ENCODE results near the gene RBMS2. TPM values are rescaled to one million over a fixed set of nuclear protein-coding genes. Genes with fewer than 3 reads are reported as not detected.
A peak's percentile ranks its signal among the peaks of the same experiment; 100 is the strongest.

Gene RBMS2
- total RNA-seq, 1 donor from 2014 or later = 129 TPM

DNA sequence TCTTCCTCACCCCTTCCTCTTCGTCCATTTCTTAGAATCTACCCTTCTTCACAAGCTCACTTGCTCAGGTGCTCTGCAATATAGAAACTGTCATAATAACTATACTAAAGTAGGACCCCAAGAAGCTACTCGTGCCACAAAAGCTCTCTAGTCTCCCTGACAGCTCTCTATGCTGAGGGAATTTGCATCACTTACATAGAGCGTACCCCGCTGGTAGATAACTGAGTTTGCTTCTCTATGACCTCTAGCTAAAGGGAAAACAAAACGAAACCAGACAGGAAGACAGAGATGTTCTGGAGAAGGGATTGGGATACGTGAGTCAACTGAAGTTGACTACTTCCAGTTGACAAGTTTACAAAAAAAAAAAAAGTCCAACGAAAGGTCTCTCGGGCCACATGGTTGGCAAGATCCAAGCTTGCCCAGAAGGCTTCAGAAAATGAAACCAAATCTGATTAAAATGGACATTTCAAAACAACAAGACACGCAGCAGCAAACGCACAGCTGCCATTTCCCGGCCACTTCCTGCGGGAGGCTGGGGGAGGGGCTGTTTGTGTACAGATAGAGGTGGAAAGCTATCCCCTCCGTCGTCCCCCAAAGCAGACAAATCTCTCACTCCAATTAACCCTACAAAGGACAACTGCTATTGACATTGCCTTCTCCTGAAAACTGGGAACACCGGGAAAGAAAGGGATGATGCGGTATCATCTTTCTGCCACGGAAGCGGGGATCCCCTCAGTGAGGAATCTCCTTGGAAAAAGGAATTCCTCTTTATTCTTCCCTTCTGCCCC, 107.2 kb downstream of the RBMS2 start:
- Histone ChIP-seq H3K4me1 (peaks cover 68% of the 10 kb centered on the region), H3K27me3 (ENCODE audit: low read depth) (no peaks in the 10 kb centered on the region), H3K4me3 (peak overlapping the region; percentile 94), H3K9me3 (no peaks in the 10 kb centered on the region), H3K36me3 (peaks cover 20% of the 10 kb centered on the region), H3K27ac (peak overlapping the region; percentile 91)
- DNase-seq = peak; percentile 76
- intact Hi-C loops (cut with DNase I) = no loop called here
- ATAC-seq = peak; percentile 38 to 47
- no peak for TF ChIP-seq CTCF (IDR thresholded peaks at IDR 0.05)

DNA sequence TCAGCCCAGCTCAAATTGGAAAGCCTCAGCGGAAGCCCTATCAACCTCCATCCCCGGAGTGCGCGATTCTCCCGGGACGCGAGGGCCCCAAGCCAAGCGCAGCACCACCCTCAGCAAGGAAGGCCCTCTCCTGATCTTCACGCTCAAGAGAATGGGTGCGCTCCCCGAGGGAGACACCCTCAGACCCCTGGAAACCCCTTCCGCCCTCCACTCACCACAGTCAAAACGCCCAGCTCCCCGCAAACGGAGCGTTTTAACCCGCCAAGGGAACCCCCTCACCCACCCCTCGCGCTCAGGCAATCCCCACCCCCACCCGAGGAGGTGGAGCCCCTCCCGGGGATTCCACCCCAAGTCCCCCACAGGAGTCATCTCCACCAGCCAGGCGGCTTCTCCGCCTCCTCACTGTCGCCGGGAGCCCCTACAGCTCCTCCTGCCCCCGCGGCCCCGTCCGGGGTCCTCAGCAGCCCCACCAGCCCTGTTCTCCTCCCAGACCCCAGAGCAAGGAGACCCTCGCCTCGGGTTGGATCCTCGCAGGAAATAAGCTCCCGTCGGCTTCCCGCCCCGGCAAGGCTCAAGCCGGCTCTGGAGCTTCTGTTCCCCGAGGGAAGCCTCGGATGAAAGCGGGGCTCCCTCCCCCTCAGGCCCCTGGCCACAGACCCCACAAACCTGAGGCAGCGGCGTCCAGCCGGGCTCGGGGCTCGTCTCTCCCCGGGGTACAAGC, 108.0 kb downstream of the RBMS2 start:
- Histone ChIP-seq H3K27me3 (ENCODE audit: low read depth) (no peaks in the 10 kb centered on the region), H3K9me3 (no peaks in the 10 kb centered on the region), H3K4me3 (peak overlapping the region; percentile 94), H3K36me3 (peaks cover 13% of the 10 kb centered on the region), H3K4me1 (peaks cover 65% of the 10 kb centered on the region), H3K27ac (peak overlapping the region; percentile 91)
- intact Hi-C loops (cut with DNase I) = no loop called here
- DNase-seq (peak; percentile 51), ATAC-seq (peak; percentile 58 to 61)
- TF ChIP-seq CTCF (IDR thresholded peaks at IDR 0.05) = no peak

DNA sequence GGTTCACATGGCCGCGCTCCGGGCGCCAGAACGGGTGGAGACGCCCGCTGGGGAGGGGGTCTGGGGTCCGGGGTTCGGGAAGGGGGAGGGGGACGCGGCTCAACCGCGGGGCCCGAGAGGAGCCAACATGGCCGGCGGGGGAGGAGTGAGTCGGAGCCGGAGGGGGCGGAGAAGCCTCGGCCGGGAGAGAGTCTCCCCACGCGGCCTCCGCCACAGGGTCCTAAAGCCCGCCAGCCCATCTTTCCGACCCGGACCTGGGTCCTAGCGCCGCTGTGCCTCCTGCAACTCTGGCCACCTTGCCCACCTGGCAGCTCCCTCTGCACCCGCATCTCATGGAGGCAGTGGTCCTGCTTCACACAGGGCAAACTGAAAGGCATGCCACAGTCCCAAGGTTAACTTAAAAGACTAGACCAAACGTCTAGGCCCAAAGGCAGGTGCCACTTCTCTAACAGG, 108.6 kb downstream of the RBMS2 start, which contains the start of gene BAZ2A:
Gene BAZ2A, minus strand, starts transcription at position 147 of the 453 bp plus-strand sequence. CDS start 12,796 bp downstream, outside the sequence.
- Histone ChIP-seq H3K36me3 (peaks cover 12% of the 10 kb centered on the region), H3K9me3 (no peaks in the 10 kb centered on the region), H3K27me3 (ENCODE audit: low read depth) (no peaks in the 10 kb centered on the region), H3K27ac (peak within 1 kb of the TSS; percentile 91), H3K4me3 (peak within 1 kb of the TSS; percentile 94), H3K4me1 (peaks cover 65% of the 10 kb centered on the region)
- DNase-seq (peak; percentile 93), ATAC-seq (peak; percentile 90 to 92)
- no peak for TF ChIP-seq CTCF (IDR thresholded peaks at IDR 0.05)
- intact Hi-C loops (cut with DNase I) = no loop called here

DNA sequence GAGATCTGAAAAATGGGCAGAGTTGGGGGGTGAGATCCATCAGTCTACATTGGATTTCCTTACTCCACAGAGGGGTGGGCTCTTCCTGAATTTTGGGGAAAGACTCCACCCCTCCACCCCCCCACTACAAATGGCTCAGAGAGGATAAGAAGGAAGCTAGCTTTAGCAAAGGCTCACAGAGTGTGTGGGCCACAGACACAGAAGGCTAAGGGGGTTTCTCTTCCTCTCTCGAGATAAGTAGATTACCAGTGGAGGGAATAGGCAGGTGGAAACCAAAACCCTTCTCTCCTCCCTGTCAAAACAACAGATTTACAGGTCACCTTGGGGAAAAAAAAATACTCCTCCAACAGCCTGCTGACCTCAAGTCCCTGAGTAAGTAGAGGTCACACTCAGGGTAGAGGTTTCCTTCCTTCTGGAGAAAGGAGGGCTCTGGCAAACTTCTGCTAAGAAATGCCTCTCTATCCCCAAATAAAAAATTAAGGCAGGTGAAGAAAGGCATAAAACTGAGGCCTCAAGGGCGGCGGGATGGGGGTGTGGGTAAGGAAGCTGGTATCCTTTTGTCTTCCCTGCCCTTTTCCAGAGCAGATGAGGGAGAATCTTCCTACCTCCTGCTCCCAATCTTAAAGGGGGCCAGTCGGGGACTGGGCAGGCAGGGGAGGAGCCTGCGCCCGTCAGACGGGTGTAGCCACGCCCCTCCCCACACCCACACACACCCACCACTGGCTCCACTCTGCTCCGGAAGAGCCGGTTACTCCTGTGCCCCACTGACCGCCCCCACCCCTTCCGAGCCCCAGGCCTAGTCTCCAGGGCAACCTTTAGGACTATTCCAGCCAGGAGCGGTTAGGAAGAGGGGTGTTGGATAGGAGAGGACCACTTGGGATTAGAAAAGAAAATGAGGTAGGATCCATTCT, 110.4 kb downstream of the RBMS2 start:
- TF ChIP-seq CTCF (IDR thresholded peaks at IDR 0.05) = no peak
- DNase-seq = peak; percentile 88
- Histone ChIP-seq H3K9me3 (no peaks in the 10 kb centered on the region), H3K4me1 (peaks cover 60% of the 10 kb centered on the region), H3K27ac (peak overlapping the region; percentile 34), H3K4me3 (peak overlapping the region; percentile 39), H3K36me3 (peaks cover under 1% of the 10 kb centered on the region), H3K27me3 (ENCODE audit: low read depth) (no peaks in the 10 kb centered on the region)
- ATAC-seq = peak; percentile 33 to 42
- intact Hi-C loops (cut with DNase I) = no loop called here
